HFF-Myc (cell line): ENCODE measurements around the gene RORB.

ENCODE experiments used
- DNase-seq: peaks from one replicate; pipeline ENCODE4 v3.0.0-alpha.2; 2011; ENCODE audit warnings: low read depth; ENCODE audit errors: extremely low read depth
- H3K4me3 ChIP-seq: replicated peaks from 2 replicates; pipeline ENCODE4 v1.5.1; 2011; ENCODE audit warnings: low read depth, mild to moderate bottlenecking, control low read depth, low read length
- TF ChIP-seq, protein P1 (sequence below): IDR thresholded peaks from 2 replicates; pipeline ENCODE4 v1.5.1; 2012; ENCODE audit warnings: mild to moderate bottlenecking, low read depth, low read length, control low read depth; ENCODE audit errors: missing control alignments

The RORB gene

GRCh38 chr9:74570879-74571512 lies 73.9 kb downstream of the RORB start:
- H3K4me3 ChIP-seq: no peak overlapping the region
- TF ChIP-seq, protein P1, sequence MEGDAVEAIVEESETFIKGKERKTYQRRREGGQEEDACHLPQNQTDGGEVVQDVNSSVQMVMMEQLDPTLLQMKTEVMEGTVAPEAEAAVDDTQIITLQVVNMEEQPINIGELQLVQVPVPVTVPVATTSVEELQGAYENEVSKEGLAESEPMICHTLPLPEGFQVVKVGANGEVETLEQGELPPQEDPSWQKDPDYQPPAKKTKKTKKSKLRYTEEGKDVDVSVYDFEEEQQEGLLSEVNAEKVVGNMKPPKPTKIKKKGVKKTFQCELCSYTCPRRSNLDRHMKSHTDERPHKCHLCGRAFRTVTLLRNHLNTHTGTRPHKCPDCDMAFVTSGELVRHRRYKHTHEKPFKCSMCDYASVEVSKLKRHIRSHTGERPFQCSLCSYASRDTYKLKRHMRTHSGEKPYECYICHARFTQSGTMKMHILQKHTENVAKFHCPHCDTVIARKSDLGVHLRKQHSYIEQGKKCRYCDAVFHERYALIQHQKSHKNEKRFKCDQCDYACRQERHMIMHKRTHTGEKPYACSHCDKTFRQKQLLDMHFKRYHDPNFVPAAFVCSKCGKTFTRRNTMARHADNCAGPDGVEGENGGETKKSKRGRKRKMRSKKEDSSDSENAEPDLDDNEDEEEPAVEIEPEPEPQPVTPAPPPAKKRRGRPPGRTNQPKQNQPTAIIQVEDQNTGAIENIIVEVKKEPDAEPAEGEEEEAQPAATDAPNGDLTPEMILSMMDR: peak; percentile 63
- DNase-seq: peak; percentile 5

- TF ChIP-seq, protein P1: no peak
- no peak overlapping the region for H3K4me3 ChIP-seq
- no peak for DNase-seq
Measured at GRCh38 chr9:74573640-74574191, 76.6 kb downstream of the RORB start.

GRCh38 chr9:74576176-74576575 lies 79.0 kb downstream of the RORB start:
- no peak for DNase-seq
- TF ChIP-seq, protein P1: no peak
- H3K4me3 ChIP-seq: no peak overlapping the region

GRCh38 chr9:74577956-74578355 lies 80.8 kb downstream of the RORB start:
- no peak for DNase-seq
- TF ChIP-seq, protein P1: peak; percentile 15
- H3K4me3 ChIP-seq: no peak overlapping the region

GRCh38 chr9:74589576-74589975 lies 92.4 kb downstream of the RORB start:
- DNase-seq: no peak
- TF ChIP-seq, protein P1: no peak
- no peak overlapping the region for H3K4me3 ChIP-seq

DNA sequence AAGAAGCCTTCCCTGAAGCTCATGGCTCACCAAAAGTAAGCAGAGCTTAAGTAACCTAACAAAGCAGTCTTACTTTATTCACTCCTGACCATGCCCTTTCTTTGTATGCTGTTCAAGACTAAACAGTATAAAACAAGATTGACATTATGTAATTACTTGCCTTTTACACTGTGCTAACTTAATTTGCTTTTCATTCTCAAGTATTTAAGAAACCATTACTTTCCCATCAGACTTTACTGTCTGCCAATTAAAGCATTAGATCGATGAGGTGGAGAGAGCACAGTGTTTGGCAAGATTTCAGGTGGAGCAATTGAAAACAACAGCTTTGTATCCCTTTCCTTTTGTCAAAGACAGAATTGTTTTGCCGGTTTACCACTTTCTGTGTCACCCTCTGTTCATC lies 98.2 kb downstream of the RORB start:
- no peak overlapping the region for H3K4me3 ChIP-seq
- TF ChIP-seq, protein P1: no peak
- DNase-seq: no peak
